CD4-positive, alpha-beta T cell (primary cell): ENCODE measurements around the gene GRIN2A. TPM values are rescaled to one million over a fixed set of nuclear protein-coding genes. Genes with fewer than 3 reads are reported as not detected.

Experiments
- ATAC-seq: fragments of 200-7000 bp; cut with Tn5 transposase; one replicate; pipeline ENCODE4 v1.10.0; 2022; ENCODE audit warnings: mild to moderate bottlenecking; ENCODE audit not compliant: poor library complexity
- CTCF ChIA-PET: fragments of 350-600 bp; sonication (Branson Sonifier 250); formaldehyde crosslinking; loops from one replicate; lab custom pipeline; 2021; ENCODE audit warnings: antibody characterized with exemption, inconsistent platforms; lab: Charles Lee
- POLR2A ChIA-PET: fragments of 350-600 bp; sonication (Branson Sonifier 250); formaldehyde crosslinking; loops from one replicate; lab custom pipeline; 2021; ENCODE audit warnings: antibody characterized with exemption, inconsistent platforms; lab: Charles Lee
- DNase-seq, 14 experiments: peaks; one replicate each; pipeline ENCODE4 v3.0.0-alpha.2; 2013 to 2020; ENCODE audit warnings: mixed read lengths in 2 of 14
- H3K27ac ChIP-seq, 2 donors: one replicate each; pipeline versions ENCODE4 v1.5.1 to v1.7.0; 2013; ENCODE audit warnings: low read length in 2 of 2, low read depth in 1 of 2, mild to moderate bottlenecking in 1 of 2
- H3K27me3 ChIP-seq, 2 experiments: 1 replicate in 1 of 2; 2 replicates in 1 of 2; pipeline versions ENCODE4 v1.6.1 to v1.7.0; 2013; ENCODE audit warnings: low read length in 2 of 2, control low read depth in 1 of 2, mild to moderate bottlenecking in 1 of 2, moderate library complexity in 1 of 2; ENCODE audit not compliant: insufficient read depth in 2 of 2, control insufficient read depth in 1 of 2
- H3K36me3 ChIP-seq: one replicate; pipeline ENCODE4 v1.6.1; 2013; ENCODE audit warnings: low read length, control low read depth; ENCODE audit not compliant: insufficient read depth
- H3K4me1 ChIP-seq: one replicate; pipeline ENCODE4 v1.6.1; 2013; ENCODE audit warnings: low read length, control low read depth; ENCODE audit not compliant: insufficient read depth
- H3K4me3 ChIP-seq: one replicate; pipeline ENCODE4 v1.5.1; 2013; ENCODE audit warnings: mild to moderate bottlenecking, low read length, moderate library complexity
- H3K9me3 ChIP-seq, 2 experiments: 1 replicate in 1 of 2; 2 replicates in 1 of 2; pipeline versions ENCODE4 v1.6.1 to v1.7.0; 2013; ENCODE audit warnings: low read length in 2 of 2, mild to moderate bottlenecking in 2 of 2, control low read depth in 1 of 2, moderate library complexity in 1 of 2; ENCODE audit not compliant: control insufficient read depth in 1 of 2, insufficient read depth in 1 of 2
- H3K27ac Mint-ChIP-seq: one replicate; pipeline ENCODE4 v1.8.0; 2020; ENCODE audit warnings: mixed read lengths
- H3K27me3 Mint-ChIP-seq: one replicate; pipeline ENCODE4 v1.8.0; 2021; ENCODE audit warnings: mixed read lengths
- H3K36me3 Mint-ChIP-seq: one replicate; pipeline ENCODE4 v1.8.0; 2021; ENCODE audit warnings: low read depth, mixed read lengths
- H3K4me1 Mint-ChIP-seq: one replicate; pipeline ENCODE4 v1.8.0; 2021; ENCODE audit warnings: low read depth, mixed read lengths
- H3K4me3 Mint-ChIP-seq: one replicate; pipeline ENCODE4 v1.8.0; 2020; ENCODE audit warnings: mild to moderate bottlenecking, mixed read lengths
- H3K9me3 Mint-ChIP-seq: one replicate; pipeline ENCODE4 v1.8.0; 2020; ENCODE audit warnings: mixed read lengths
- CTCF ChIP-seq: fragments of 200-600 bp; IDR thresholded peaks from one replicate; pipeline ENCODE4 v1.8.0; 2022; ENCODE audit warnings: antibody characterized with exemption, mild to moderate bottlenecking
- intact Hi-C, 2 experiments: fragments of 100-400 bp; cut with DNase I in 1 of 2; cut with micrococcal nuclease in 1 of 2; formaldehyde crosslinking; loops; one replicate each; pipeline versions ENCODE4 v1.15.1 to v1.9.0; 2023 to 2025; cut with DNase I, micrococcal nuclease
- total RNA-seq, 174 experiments: library from RNA in 2 of 174; stranded (reverse) in 2 of 174; gene quantifications; one replicate each; pipeline ENCODE4 v1.2.3 and lab custom pipeline; 2021 to 2026

The GRIN2A gene
- total RNA-seq, 2 experiments from 2014 or later = not detected

GRCh38 chr16:10045291-10045775 lies 136.9 kb downstream of the GRIN2A start:
- ChIA-PET CTCF (no interaction called here), POLR2A (no interaction called here)
- Mint-ChIP-seq H3K36me3 (no peaks in the 10 kb centered on the region), H3K9me3 (peaks cover 2% of the 10 kb centered on the region), H3K4me3 (no peak overlapping the region), H3K27ac (no peak overlapping the region), H3K4me1 (no peaks in the 10 kb centered on the region), H3K27me3 (peaks cover 30% of the 10 kb centered on the region)
- no peaks in the 10 kb centered on the region for H3K4me1 ChIP-seq
- H3K4me3 ChIP-seq = no peak overlapping the region
- no peaks in the 10 kb centered on the region for H3K36me3 ChIP-seq
- intact Hi-C loops = no loop called here
- ATAC-seq (no peak), DNase-seq (no peak)
- TF ChIP-seq CTCF = no peak
- H3K27ac ChIP-seq = no peak overlapping the region
- H3K27me3 ChIP-seq = peaks cover 0 to 5% of the 10 kb centered on the region in 2 experiments
- peaks cover 0 to 9% of the 10 kb centered on the region in 2 experiments for H3K9me3 ChIP-seq

GRCh38 chr16:10040136-10041080 lies 141.8 kb downstream of the GRIN2A start:
- no peak overlapping the region for H3K4me3 Mint-ChIP-seq
- ChIA-PET POLR2A (no interaction called here), CTCF (no interaction called here)
- no peak for ATAC-seq
- Histone ChIP-seq H3K4me1 (peaks cover 3% of the 10 kb centered on the region), H3K4me3 (no peak overlapping the region), H3K9me3 (peaks cover 0 to 19% of the 10 kb centered on the region in 2 experiments), H3K27me3 (peaks cover 0 to 5% of the 10 kb centered on the region in 2 experiments), H3K27ac (no peak overlapping the region), H3K36me3 (no peaks in the 10 kb centered on the region)
- no peaks in the 10 kb centered on the region for H3K9me3 Mint-ChIP-seq
- DNase-seq = no peak
- intact Hi-C loops = no loop called here
- no peak for TF ChIP-seq CTCF
- no peaks in the 10 kb centered on the region for H3K36me3 Mint-ChIP-seq
- peaks cover 46% of the 10 kb centered on the region for H3K27me3 Mint-ChIP-seq
- peaks cover 13% of the 10 kb centered on the region for H3K4me1 Mint-ChIP-seq
- H3K27ac Mint-ChIP-seq = no peak overlapping the region

- H3K4me1 Mint-ChIP-seq = peaks cover 13% of the 10 kb centered on the region
- H3K4me1 ChIP-seq = peaks cover 3% of the 10 kb centered on the region
- no peak overlapping the region for H3K27ac ChIP-seq
- ChIA-PET CTCF (no interaction called here), POLR2A (no interaction called here)
- intact Hi-C loops = no loop called here
- peaks cover 0 to 5% of the 10 kb centered on the region in 2 experiments for H3K27me3 ChIP-seq
- no peak for ATAC-seq
- H3K36me3 ChIP-seq = no peaks in the 10 kb centered on the region
- H3K9me3 ChIP-seq = peaks cover 0 to 19% of the 10 kb centered on the region in 2 experiments
- H3K36me3 Mint-ChIP-seq = no peaks in the 10 kb centered on the region
- no peak overlapping the region for H3K27ac Mint-ChIP-seq
- no peak overlapping the region for H3K4me3 Mint-ChIP-seq
- TF ChIP-seq CTCF = no peak
- peaks cover 46% of the 10 kb centered on the region for H3K27me3 Mint-ChIP-seq
- H3K4me3 ChIP-seq = no peak overlapping the region
- H3K9me3 Mint-ChIP-seq = no peaks in the 10 kb centered on the region
- no peak for DNase-seq
Observed at GRCh38 chr16:10039220-10040096, 142.8 kb downstream of the GRIN2A start.
